Ammon's horn (tissue), 1 donor: ENCODE data around the gene COL13A1.

Source experiments
- DNase-seq: peaks from one replicate; pipeline ENCODE4 v3.0.0-alpha.2; 2016; ENCODE audit warnings: low spot score

Gene COL13A1

DNA sequence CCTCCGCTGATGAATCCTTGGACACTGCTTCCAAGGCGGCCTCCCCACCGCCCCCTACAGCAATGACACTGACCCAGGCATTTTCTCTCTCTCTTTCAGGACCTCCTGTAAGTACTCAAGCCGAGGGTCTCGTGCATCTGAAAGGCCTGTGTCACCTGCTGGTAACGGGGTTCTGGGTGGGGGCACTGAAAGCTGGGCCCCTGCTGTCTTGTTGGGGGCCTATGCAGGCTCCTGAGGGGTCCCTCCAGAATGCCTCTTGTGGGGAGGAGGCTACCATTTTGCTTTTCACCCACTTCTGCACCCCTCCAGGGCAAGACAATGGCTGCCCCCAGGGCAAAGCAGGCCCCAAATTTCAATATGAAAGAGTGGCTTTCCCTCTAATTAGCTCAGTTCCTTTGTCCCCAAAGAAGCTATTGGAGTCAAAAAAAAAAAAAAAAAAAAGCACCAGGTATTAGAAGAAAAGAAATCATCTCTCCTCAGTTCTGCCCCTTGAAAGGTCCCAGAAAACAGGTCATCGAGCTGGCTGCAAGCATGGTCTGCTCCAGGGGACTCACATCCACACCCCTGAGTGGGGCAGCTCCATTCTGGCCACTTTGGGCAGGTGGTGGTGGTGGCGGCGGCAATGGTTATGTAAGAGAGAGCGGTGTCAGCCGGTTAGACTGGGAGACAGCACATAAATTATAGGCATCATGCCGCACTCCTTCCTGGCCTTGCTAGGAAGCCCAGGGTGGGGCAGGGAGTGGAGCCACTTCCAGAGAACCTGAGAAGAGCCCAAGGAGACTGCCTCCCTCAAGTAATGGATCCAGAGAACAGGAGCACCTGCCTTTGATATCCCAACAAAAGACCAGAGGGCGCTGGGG is 66.2 kb downstream of the COL13A1 start:
- DNase-seq: no peak

DNA sequence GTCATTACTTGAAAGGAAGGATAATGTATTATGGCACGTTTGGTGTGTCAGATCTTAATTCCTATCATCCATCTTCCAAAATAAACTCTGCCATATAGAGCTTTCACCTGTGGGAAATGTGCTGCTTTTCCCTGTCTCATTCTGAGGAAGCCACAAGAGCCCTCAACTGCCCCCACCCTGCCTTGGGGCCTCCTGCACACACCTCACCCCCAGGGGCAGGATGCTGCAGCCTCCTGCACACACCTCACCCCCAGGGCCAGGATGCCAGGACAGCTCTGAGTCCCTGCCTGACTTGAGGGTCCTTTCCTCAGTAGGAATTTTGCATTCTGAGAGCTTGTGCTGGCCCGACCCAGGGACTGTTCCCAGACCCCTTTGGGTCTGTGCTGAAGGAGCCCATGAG is 67.1 kb downstream of the COL13A1 start:
- no peak for DNase-seq

DNA sequence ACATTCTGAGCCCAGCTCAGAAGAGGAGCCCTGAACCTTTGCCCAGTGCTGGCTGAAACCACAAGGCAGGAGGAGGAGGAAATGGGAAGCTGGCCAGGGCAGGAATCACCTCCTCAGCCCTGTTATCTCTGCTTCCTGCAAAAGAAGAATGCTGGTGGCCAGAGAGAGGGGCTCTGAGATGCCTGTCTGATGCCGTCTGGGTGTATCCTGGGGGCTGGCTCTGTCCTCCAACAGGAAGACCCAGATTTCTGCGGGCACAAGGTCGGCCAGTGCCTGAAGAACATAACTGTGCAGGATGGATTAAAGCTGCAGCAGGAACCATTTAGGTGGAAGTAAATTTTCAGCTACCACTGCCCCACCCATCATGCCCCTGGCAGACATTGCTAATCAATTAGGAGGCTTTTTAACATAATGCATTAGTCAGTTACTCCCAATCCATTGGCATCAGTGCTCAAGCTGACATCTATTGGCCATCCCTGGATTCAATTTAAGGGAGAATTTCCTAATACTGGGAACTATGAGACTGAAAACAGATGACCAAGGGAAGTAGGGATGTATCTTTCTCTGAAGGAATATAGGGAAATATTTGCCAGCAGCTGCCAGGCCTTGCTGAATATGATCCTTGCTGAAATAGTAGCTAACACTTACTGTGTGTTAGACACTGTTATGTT is 67.7 kb downstream of the COL13A1 start:
- no peak for DNase-seq

DNA sequence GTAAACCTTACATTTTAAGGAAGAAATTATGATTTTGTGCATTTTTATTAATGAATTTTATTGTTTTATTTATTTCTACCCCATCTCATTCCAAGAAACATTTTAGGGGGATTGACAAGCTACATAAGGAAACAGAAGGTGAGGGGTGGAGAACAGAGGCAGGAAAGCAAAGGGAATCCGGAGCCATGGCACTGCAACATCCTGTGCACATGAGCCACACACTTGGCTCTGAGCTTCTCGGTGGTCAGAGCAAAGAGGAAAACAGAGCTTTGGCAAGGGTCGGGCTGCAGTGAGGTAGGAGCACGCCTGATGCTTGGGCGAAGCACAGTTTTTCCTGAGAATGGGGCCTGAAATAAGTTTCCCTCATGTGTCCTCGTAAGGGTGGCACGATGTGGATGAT is 68.9 kb downstream of the COL13A1 start:
- DNase-seq: no peak

DNA sequence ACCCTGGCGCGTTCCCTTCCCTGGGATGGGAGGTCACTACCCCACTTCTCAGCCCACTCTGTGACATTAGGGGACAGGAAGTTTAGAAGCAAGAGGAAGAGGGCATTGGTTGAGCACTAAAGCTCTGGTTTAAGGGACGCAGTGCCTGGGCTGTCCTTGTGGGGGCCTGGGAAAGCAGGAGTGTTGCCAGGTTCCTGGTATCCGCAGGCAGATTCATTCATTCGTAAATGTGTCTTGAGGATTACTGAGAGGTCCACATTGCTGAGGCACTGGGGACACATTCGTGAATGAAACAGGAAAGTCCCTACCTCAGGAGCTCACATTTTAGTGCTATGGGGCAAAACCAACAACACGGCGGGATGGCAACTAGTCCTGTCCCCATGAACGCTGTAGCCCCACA is 69.4 kb downstream of the COL13A1 start:
- no peak for DNase-seq

DNA sequence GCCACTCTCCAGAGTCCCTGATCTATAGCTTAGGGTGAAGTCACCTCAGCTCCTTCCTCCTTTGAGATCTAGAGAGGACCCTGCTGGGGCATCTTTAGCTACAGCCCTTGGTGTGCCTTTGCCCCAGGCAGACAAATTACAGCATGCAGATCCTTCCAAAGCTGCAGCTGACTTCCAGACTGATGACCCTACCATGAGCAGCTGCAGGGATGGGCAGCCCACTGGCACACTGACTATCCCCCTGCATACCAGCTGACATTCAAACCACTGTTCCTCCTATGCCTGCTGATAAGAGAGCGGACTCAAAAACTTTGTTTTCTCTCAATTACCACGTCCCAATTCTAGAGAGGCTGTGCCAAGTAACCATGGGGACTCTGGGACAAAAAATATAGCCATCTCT is 70.6 kb downstream of the COL13A1 start:
- no peak for DNase-seq

DNA sequence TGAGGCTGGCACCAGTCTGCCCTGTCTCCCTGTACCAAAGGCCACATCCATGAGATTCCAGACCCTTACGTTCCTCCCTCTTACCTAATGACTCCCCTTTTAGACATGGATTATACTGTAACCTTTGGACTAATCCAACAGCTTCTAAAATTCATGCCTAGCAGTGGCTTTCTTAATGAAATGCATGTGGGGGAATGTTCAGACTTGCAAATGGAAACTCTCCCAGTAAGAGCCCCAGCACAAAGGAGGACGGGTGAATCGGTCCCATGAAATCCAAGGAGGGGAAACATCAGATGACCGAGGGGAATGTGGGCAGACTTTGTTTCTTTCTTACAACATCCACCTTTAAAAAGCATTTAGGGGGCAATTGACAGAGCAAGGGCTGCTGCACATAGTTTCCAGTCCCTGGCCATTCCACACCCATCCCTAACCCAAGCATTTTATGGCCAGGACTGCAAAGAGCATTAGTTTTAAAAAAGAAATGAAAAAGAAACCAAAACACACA is 71.5 kb downstream of the COL13A1 start:
- no peak for DNase-seq

DNA sequence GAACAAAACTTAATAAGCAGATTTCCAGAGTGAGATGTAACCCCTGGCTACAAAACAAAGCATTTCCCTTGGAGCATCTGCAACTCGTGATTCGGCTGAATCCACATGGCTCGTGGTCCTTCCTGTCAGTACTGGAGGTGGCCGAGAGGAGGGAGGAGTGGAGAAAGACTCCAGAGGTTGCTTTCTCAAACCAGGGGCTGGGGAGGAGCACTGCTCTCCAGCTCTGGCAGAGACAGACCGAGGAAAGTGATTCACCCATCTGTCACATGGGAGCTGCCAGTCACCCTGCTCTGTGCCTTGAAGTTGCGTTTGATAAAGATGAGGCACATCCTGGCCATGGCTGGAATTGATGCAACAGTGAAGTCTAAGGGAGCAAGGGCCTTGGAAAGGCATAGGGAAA is 72.7 kb downstream of the COL13A1 start:
- no peak for DNase-seq

DNA sequence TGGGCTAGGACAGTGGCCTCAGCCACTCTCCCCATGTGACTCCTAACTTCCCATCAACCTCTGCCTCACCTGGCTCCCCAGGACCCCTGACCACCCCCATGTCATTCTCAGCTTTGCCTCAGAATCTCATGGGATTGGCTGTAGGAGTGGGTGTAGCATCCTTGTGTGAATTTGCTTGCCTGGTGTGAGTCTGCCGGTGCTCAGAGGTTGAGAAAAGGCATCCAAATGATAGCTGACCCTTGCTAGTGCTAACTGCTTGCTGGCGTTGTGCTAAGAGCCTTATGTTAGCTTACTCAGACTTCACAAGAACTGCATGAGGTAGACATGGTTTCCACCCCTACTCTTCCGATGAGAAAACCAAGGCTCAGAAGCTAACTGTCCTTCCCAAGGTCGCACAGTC is 74.2 kb downstream of the COL13A1 start:
- no peak for DNase-seq

DNA sequence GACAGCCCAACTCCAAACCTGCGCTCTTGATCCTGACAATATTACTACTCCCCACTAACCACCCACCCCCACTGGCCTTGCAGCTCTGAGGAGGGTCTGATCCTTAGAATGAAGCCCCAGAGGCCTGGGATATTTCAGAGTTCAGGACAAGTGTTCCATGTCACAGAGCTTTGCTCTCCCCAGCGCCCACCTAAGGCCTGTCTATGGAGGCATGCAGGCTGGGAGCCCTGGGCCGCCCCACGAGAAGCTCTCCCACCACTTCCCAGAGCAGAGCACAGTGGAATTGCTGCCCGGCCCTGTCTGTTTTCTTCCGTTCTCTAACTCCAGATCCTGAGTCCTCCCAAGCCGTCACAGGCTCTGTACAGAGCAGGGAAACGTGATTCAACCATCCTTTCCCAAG is 74.6 kb downstream of the COL13A1 start:
- DNase-seq: no peak

DNA sequence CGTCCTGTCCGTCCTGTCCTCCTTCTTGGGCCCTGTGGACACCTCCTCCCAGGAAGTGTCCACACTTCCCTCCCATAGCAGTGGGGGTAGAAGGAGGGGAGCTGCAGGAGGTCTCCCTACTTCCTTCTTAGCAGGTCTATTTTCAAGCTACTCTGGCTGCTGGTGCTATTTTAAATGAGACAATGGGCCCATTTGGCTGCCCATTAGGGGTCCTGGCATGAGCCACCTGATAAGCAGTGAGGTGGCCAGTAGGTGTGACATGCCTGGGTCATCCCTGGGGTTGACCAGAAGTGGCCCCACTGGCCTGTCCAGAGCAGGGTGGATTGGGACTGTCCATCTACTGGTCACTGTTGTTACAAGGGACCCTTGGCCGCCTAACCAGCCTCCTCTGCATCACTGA is 75.2 kb downstream of the COL13A1 start:
- no peak for DNase-seq

DNA sequence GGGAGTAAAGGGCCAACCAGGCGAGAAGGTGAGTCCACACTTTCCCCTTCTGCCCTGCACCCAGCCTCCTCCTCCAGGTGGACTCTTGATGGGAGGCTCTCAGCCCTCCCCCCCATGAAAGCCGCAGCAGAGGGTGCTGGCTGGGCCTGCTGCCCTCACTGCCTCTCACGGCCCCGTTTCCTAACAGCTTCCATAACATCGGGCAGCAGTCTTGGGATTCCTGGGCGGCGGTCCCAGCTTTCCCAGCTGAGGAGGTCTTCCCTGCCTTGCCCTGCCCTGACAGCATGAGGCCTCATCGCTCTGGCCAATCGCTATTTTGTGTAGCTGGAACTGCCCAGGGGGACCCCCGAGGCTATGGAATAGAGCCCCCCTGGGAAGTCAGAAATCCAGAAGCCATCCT is 76.3 kb downstream of the COL13A1 start:
- no peak for DNase-seq

DNA sequence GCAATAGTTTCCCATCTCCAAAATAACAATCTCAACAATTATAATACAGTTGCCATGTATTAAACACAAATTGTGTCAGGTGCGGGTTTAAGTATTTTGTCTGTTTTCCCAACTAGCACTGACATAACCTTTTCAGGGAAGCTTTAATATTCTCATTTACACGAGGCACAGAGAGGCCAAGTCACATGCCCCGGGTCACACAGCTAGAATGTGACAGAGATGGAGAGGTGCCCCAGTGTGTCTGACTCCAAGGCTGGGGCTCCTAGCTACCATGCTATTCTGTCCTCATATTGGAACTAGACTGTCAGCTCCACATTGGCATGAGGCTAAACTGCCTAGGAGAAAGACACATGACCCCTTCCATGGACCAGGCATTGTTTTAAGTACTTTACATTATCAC is 77.2 kb downstream of the COL13A1 start:
- no peak for DNase-seq

DNA sequence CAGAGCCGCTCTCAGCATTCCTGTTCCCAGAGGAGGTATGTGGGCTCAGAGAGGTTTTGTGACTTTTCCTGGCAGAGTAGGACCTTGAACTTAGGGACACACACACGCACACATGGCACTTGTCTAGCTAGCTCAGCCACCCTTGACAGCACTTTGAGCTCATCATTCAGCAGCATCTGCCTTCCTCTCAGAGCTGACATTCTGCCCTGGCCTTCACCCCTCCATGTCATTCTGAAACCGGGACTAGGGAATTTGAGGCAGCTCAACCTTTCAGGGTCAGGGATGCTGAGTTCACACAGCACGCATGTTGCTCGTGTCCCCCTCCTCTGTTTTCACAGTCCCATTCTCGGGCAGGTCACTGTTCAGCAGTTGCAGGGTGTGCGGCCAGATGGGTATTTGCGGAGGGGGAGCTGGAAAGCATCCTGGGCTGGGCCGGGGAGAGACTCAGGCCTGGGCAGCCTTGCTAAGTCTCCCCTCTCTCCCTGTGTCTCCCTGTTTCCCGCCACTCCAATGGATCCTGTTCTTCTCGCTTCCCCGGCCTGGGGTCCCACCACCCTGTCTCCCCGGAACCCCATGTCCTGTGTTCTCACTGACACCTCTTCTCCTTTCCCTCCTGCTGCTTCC is 78.0 kb downstream of the COL13A1 start:
- DNase-seq: no peak

DNA sequence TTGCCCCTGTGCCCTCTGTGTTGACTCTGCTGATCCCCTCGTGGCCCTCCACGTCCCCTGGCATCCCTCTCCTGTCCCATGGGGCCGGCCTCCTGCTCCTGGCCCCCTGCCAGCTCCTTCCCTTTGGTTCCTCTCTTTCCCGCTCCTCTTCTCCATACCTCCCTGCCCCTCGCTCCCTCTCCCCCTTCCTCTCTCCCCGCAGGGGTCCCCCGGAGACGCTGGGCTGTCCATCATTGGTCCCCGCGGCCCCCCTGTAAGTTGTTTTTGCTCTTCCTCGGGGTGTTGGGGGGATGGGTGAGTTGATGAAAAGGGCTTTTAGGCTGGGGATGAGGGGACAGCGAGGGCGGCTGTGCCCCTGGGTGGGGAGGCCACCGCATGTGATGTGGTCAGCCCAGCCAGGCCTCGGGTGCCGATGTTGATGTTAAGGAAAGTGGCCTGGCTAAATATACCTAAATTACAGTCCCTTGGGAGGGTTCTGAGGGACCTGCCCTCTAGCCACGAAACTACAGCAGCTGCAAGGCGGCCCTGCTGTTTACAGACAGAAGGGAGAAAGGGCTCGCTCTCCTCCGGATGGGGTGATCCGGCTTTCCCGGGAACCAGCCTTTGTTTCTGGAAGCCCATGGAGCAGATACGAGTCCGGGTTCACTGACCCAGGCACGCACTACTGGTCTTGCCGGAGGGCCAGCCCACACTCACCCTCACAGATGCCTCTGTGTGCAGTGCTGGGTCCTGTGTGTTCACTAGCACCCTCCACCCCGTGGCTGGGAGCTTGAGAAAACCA is 78.8 kb downstream of the COL13A1 start:
- DNase-seq: no peak

DNA sequence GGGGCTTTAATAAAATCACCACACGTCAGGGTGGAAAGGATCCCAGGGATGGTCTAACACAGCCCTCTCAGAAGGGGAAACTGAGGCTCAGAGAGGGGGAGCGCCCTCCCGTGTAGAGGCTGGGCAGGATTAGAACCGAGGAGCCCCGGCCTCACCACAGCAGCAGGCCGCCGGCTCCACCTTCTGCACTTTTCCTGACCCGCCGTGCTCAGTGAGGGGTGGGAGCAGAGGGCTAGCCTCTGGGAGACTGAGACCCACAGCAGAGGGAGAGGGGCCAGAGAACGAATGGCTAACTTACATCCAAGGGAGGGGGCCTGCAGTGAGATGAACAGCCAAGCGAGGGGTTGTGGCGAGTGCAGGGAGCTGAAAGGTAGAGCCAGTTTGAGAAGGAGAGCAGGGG is 79.5 kb downstream of the COL13A1 start:
- no peak for DNase-seq

DNA sequence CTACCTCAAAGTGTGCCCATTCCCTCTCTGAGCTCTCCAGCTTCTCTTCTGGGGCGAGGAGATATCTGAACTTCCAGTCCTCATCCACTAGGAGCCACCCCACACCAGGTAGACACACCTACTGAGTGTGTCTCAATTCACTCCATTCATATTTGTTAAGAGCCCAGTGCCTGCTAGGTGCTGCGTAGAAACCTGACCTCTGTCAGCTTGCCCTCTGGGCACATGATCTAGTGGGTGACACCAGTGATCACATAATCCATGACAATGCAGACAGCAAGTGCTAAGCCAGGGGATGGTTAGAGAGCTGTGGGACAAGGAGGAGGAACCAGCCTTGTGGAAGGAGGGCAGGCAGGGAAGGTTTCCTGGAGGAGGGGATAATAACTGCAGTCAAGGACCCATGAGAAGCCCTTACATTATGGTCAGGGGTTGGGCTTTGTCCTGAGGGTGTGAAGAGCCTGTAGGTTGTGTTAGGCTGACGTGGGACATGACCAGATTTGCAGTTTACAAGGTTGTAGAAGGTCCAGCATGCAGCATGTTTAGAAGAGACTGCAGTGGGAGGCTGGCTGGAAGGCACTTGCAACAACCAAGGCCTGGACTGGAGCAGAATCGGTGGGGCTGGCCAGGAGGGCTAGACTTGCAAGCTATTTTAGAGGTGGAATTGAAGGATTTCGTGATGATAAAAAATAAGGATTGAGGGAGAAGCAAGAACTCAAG is 81.8 kb downstream of the COL13A1 start:
- no peak for DNase-seq

DNA sequence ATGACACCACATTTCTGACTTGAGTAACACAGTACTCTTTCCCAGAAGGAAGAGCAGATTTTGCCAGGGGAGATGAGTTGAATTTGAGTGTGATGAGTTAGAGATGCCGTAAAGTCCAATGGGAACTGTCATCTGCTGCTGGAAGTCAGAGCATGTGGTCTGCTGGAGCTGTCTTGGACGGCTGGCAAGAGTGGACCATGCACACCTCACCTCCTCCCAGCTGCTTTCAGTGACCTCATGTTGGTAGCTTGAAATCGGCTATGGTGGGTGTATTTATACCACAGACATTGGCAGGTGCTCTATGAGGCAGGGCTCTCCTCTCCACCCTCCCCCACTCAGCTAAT is 82.3 kb downstream of the COL13A1 start:
- DNase-seq: no peak

DNA sequence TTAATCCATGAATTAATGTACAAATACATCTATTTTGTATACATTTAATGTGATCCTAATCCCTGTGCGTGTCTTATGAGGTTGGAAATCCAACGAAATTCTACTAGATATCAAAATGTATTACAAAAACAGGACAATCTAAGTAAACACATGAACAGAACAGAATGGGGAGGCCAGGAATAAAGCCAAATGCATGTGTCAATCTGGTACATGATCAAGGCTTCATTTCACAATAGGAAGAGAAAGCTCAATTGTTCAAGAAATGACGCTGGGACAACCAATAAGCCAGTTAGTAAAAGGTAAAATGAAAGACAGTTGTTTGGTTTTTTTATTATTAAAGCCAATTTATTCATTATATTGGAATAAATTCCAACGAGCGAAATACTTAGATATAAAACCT is 83.0 kb downstream of the COL13A1 start:
- peak; percentile 72 for DNase-seq

DNA sequence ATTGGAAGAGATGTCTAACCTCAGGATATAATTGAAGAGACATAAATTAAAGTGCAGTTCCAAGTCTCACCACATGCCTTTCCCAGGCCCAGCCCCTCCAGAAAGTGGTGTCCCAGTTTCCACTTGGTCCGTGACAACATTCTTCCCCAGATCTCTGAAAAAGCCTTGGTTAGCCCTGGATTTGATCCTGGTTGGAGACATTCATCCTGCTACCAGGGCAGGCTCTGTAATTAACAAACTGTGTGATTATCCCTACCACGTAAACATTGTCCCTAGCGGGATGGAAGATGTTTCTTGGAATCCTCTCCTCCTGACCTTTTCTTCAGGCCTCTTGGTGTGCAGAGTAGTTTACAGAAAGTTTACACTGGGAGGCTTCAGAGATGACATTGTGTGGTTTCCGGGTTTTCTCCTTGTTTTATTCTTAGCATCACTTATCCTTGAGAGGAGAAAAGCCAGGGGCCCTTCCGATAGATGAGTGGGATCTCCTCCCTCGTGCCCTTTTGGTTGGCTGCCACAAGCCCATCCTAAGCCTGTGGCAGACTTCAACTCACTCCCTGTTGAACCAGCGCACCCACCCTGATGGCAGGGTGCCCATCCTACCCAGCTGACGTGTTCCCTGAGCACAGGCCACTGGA is 83.8 kb downstream of the COL13A1 start:
- no peak for DNase-seq

DNA sequence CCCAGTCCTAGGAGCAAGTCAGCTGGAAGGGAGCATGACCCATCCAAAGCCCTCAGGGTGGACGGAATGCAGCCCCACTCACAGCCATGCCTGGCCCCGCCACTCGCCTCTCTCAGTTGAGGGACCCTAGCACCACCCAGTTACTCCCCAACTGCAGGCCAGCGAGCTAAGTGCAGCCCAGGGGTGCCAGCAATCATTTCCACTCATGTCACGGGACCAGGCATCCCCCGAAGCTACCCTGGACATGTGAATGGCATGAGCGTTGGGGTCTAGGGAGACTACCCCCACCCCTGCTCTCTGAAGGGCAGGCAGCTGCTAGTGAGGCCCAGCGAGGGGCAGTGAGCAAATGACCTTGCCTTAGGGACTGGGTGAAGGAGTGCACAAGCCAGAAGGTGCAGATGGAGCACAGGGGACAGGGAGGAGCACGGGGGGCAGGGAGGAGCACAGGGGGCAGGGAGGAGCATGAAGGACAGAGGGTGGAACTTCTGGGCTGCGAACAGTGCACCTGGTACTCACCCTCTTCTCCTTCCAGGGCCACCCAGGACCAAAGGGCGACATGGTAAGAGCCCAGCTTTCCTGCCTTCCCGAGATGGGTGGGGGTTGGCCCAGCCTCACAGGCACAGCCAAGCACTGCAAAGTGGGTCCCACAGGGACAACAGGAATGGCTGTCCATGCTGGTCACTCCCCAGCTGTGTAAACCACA is 87.3 kb downstream of the COL13A1 start:
- no peak for DNase-seq
